ENCODE data around the gene KIF16B.
"Not testable (repeated sequence)": the region's sequence is repeated elsewhere in the genome, so short reads cannot be mapped to it uniquely, and the experiment has no call there.

Gene KIF16B

DNA sequence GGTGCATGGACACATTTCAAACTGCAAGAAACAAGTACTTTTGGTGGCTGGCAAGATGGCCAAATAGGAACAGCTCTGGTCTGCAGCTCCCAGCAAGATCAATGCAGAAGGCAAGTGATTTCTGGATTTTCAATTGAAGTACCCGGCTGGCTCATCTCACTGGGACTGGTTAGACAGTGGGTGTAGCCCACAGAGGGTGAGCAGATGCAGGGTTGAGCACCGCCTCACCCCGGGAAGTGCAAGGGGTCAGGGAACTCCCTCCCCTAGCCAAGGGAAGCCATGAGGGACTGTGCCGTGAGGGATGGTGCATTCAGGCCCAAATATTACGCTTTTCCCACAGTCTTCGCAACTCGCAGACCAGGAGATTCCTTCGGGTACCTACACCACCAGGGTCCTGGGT, 53.6 kb downstream of the KIF16B start:
- DNase-seq (ENCODE audit: low spot score): not testable (repeated sequence)

DNA sequence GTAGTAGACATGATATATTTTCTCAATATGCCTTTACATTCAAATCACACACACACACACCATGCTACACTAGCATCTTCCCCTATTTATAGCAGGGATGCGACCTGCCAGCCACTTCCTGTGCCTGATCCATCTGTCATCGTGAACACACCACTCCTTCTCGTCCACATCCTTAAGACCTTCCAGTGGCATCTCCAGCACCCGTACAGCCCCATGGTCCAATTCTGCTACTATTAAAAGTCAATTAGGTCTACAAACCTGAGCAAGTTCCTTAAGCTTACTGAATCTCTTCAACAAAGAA, 54.5 kb downstream of the KIF16B start:
- no peak for DNase-seq (ENCODE audit: low spot score)

DNA sequence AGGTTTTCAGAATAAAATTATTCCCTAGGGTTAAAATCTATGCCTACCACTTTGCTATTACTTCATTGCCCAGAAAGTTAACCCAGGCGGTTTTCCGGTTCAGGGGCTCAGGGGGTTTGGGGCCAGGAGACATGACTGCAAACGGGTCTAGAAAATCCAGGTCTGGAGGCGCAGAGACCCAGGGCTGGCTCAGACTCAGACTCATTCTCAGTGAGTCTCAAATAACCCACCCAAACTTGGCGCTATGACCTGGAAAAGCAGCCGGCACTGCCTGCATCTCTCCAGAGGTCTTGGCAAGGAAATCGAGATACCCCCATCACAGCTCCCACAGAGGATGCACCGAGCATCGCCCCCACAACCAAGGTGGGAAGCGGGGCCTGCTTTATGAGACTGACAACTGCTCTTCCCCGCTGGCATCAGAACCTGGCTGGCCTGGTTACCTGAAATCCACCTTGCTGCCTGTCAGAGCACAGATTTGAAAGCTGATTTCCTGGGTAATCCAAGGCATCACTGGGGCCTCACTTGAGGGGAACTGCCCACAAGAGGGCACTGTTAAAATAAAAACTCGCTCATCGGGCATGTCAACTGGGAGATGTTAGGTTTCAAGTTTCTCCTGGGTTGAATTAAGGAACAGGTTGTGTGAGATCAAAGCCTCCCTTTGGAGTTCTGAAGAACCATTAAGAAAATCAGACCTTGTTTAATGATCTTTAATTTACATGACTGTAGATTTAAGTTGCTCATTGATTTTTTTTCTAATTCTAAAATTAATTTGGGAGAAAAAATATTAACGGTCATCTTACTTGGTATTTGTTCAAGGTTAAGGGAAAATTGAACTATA, 55.1 kb downstream of the KIF16B start:
- DNase-seq (ENCODE audit: low spot score): no peak

DNA sequence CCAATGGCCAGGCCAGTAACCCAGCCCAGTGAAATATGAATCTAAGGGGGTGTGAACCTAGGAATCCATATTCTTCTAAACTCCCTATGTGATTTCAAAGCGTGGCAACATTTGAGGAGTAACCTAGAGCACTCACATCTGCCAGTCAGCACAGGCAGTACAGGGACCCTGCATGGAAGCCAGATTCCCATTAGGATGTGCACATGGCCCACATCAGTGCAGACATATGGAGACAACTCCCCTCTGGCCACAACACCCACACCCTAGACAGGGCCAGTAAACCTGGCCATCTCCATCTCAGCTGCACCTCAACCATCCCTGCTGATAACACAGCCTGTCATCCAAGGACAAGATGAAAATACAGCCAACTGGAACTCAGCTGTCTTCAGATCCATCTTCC, 56.5 kb downstream of the KIF16B start:
- DNase-seq (ENCODE audit: low spot score): no peak

DNA sequence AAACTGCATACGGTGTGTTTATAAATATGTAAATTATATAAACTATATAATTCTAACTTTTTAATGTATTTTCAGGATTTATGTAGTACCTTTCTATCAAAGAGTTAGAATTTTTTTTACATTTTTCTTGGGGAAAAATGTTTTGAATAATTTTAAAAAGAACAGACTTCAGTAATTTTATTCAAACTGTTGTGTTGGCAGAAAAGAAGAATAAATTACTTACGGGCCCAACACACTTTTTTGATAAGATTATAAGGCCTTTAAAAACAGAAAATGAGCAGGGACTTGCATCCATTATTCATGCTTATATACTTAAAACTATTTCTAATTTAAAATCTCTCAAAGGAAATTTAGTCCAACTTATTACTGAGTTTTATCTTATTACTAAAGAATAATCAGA, 58.2 kb downstream of the KIF16B start:
- DNase-seq (ENCODE audit: low spot score): no peak

DNA sequence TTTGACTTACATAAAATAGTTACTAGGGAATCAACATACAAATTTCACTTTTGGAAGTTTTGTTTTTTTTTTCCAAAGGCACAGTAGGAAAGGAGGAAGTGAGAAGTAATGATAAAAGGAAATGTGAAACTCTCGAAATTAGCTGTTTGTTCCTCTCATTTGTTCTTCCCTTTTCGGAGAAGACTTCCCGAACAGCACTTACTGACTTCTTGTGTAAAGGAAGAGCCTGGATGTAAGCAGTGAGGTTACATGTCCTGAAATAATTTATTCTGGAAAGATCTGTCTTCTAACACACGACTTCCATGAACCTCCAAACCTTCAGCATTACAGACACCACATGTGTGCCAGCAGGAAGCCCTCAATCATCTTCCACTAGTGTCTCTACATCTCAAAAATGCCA, 59.1 kb downstream of the KIF16B start:
- DNase-seq (ENCODE audit: low spot score): no peak

DNA sequence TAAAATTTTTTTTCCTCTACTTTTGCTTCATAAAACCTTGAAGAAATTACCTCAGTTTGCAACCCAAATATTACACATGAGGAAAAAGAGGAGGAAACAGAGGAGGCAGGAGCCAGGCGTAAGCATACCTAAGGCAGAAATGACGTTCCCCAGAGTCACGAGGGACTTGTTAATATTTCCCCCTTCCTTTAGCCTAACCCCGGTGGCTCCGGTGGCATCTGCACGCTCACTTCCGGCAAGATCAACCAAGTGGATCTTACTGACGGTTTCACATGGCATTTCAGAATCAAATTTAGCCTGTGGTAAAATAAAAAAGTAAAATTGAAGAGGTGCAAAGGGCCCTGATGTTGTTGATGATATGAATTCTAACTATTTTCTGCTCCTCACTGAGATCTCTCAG, 67.4 kb downstream of the KIF16B start:
- DNase-seq (ENCODE audit: low spot score): no peak

DNA sequence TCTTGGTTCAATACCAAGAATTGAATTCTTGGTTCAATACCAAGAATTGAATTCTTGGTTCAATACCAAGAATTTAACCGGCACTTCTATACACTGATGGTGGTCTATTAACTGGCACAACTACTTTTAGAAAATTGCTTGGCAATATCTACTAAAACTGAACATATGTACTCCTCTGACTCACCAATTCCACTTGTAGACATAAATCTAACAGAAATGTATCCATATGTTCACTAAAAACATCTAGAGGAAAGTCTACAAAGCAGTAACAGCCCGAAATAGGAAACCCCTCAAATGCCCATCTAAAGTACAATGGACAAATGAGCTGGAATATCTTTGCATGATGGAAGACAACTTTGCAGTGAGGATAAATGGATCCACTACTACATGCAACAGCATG, 71.9 kb downstream of the KIF16B start:
- DNase-seq (ENCODE audit: low spot score): no peak

DNA sequence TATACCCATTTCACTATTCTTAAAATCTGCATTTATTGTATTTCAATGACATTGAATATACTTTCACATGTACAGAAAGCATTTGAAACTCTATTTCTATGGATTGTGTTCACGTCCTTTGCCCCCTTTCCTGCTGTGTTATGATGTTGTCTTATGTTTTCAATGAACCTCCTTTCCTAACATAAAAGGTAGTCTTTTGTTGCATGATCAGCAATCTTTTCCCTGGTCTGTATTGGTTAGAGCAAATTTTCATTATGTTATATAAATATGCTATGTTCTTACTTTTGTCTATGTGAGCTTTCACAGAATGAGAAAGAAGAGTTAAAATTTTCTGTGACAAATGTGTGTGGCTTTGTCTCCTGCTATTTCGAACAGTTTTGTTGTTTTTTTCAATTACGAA, 73.1 kb downstream of the KIF16B start:
- DNase-seq (ENCODE audit: low spot score): no peak

DNA sequence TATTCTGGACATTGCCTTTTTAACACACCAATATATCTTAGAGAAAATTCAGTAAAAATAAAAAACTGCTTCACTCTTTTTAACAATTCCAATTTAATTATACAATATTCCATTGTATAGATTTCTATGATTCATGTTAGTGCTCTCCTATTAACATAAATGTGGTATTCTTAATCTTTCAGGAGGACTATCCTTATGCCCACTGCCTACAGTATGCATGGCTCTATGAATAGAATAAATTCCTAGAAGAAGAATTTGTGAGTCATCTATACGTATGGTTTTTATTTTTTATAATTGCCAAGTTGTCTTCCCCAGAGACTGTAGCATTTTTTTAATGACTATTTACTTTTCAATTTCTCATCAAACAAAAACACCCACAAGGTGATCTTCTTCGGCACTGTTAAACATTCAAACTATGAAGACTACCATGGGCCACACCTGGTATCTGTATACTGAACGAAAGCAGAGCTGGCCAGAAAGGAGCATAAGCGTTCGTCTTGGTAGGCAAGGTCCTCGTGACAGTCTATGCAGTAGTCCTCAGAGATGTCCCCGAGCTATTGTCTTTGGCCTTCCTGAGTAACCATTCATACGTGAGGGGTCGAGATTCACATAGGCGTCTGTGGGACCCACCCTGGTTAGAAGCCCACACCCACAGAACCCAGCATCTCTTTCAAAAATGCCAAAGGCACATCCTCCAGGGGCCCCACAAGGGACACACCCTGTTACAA, 74.6 kb downstream of the KIF16B start:
- DNase-seq (ENCODE audit: low spot score): no peak

DNA sequence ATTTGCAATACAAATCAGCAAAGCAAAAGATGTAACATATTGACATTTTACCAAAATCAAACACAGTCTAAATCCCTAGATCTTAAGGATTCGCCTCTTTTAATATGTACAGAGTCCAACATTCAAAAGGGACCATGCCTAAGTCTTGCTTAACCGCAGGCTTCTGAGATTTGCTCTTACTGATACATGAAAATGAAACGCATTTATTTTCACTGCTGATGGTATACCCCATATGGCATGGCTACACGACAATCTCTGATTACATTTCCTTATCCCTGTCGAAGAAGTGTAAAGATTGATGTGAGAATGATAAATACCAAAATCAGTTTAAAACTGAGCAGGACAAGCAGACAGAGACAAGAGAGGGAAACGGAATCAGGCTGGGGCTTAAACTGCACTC, 75.4 kb downstream of the KIF16B start:
- DNase-seq (ENCODE audit: low spot score): no peak

DNA sequence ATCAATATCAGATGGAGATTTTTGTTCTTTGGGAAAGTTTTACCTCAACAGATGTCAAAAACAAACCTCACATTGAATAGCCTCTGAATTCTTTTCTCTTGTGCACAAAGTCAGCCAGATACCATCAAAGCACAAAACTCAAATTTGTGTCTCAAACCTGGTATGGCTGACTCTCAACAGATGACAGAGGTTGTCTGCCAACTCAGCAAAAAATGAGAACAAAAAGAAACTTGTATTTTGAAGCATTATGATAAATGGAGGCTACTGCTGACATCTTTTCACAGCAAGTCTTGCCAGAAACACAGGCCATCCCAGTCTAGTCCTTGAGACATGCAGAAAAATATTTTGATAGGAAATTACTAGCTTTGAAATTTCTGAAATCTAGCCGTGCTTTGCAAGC, 79.8 kb downstream of the KIF16B start:
- DNase-seq (ENCODE audit: low spot score): no peak

DNA sequence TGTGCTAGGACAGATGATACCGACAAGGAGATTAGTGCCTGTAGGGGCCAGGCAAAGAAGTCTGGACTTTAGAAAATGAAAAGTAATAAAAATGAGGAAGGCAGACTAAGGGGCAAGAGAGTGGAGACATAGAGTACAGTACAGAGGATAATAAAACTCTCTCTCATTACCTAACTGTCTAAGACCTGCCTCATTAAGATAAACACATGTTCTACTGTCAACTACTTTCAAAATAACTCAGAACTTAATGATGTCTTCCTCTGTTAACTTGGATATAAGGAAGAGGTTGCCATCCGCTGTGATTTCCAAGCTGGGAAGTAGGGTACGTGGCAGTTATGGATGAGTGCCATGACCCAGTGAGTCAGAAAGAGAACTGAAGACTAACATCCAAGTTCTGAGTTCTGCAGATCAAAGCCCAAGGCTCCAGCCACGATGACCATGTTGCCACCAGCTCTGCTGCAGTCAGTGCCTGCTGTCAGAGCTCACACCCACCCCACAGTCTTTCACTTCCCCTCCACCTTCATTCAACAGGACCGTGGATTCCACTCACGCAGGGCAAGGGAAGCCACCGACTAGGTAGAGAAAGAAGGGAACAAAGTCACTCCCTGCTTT, 81.8 kb downstream of the KIF16B start:
- DNase-seq (ENCODE audit: low spot score): no peak

DNA sequence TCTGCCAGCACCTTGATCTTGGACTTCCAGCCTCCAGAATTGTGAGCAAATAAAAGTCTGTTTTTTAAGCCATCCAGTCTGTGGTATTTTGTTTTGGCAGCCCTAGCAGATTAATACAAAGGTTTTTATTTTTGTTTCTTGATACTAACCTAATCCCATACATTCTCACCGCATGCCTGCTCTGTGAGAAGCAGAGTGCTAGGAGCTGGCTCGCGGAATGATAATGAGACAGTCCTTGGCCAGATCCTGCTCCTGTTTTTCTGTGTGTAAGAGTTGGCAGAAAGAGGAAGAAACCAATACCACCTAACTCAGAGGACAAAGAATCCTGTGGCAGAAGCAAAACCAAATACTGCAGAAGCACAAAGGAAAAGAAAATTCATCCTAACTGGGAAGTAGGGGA, 82.6 kb downstream of the KIF16B start:
- DNase-seq (ENCODE audit: low spot score): no peak

DNA sequence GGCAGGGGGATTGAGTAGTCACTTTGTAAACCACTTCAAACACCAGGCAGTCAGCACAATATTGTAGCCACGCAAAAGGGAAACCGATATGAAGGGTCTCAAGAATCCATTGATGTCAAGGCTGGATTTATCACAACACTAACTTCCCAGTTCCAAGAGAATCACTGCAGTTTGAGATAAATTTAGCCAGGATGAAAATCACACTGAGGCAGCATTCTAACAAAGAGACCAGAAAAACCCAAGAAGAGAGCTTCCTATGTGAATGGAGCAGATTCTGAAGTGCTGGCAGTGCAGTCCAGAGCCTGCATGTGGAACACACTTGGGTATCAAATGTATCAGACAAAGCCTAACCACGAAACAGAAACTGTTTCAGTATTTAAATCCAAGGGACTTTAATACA, 84.6 kb downstream of the KIF16B start:
- no peak for DNase-seq (ENCODE audit: low spot score)

DNA sequence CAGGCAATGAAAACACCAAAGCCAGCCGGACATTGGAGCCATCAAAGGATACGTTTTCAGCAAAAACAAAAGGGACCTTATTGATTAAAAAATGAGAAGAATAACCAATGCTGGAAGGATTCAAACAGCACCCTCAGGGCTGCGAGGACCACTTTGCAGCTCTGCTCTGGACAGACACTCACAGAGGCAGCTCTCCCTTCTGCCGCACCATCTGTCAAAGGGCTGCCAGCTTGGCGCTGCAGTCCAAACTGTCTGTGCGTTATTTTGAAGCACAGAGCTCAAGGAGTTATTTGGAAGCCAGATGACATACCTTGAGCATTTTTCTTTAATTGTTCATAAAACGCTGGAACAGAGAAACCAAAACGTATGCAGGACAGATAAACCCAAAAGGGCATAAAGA, 85.2 kb downstream of the KIF16B start:
- no peak for DNase-seq (ENCODE audit: low spot score)

DNA sequence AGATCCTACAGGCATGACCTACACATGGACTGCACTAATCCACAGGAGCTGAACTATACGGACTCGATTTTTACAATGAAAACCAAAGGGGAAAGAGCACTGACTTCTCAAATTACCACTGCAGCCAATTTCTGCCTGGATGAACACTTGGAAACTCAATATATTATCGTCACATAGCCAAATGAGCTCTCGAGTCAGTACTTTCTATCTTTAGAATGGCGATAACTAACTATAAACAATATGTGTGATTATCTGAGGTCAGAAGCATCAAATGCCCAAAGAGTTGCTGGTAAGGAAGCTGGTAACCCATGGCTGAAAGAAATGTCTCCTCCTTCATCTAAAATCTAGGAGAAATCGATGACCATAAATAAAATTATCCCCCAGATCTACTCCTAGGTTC, 86.7 kb downstream of the KIF16B start:
- DNase-seq (ENCODE audit: low spot score): no peak

DNA sequence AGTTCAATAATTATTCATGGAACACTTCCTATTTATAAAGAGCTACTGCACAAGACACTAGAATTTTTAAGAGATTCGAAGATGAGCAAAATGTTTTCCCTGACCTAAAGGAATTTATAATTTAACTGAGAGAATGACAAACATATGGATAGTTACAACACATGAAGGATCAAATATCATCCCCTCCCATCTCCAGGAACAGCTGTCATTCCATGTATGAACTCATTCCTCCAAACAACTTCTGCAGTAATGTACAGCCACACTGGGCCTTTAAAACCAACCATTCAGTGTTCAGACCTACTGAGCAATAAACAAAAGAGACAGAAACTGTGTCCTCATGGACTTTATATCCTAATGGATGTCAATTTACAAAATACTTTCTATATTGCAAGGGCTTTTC, 87.8 kb downstream of the KIF16B start:
- DNase-seq (ENCODE audit: low spot score): no peak

DNA sequence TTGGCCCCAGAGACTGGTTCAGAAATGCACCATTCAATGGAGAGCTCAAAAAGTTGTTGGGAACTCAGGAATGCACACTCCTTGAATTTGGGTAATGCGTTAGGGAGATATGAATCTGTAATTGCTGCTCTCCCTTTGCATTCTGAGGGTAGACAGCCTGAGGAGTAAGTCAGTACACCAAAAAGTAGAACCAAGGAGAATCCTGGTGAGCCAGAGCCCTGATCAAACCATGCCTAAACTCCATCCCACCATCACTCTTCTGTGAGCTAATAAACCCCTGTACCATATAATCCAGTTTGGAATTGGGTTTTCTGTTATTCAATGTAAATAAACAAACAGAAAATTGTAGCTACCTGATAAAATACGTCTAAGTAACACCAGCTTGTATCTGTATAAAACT, 90.2 kb downstream of the KIF16B start:
- DNase-seq (ENCODE audit: low spot score): no peak

DNA sequence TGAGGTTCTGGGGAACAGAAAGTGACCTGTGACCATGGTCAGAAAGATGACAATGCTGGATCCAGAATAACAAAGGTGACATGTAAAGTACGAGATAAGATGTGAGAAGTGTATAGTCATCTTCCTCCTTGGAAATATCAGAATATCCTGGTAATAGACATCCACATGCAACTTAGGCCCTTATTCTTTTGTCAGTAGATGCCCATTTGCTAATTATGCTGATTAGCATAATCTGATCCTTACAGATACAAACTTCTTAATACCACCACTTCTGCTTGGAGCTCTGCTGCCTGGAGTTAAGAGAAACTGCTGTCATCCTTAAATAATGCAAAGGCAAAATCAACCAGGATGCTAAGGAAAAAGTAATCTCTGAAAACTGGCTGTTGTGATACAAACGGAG, 91.3 kb downstream of the KIF16B start:
- DNase-seq (ENCODE audit: low spot score): no peak

DNA sequence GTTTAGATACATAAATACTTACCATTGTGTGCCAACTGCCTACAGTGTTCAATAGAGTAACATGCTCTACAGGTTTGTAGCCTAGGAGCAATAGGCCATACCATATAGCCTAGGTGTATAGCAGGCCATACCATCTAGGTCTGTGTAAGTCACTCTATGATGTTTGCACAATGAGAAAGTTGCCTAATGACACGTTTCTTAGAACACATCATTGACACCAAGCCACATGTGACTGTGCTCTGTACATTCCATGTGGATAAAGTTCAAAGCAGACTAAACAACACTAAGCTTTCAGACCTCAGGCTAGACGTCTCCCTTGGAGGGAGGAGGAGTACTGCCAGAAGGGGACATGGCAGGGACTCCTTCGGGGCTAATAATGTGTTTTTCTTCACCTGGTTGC, 93.6 kb downstream of the KIF16B start:
- no peak for DNase-seq (ENCODE audit: low spot score)

DNA sequence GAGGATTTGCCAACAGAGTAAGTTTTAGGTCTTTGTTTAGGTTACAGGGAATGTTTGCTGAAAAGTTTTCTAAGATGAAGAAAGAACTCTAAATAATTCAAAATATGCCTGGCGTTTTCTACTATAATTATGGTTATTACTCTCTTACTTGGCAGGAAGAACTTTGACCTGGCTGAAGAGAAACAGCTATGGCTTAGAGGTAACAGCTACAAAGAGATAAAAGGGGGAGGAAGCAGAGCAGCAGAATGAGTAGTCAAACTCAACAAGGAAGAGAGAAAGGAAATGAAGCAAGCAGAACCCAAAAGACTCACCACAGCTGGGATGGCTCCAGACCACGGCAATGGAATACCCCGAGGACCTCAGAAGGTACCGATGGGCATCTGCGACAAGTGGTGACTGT, 95.6 kb downstream of the KIF16B start:
- no peak for DNase-seq (ENCODE audit: low spot score)

DNA sequence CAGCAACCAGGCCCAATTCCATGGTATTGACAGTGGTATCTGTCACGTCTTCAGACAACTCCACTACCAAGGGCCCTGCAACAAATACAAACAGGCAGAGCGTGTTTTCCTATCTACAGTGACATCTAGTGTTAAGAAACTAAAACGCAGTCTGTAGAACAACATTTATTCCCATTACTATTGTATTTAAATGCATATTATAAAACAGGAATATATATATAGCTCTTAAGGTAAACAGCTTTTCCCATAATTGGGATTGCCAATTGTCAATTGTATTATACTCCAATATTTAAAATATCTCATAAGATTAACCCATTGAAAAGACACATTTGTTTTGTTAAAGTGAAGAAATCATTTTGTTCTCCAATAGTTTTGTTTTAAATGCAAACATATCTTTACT, 97.2 kb downstream of the KIF16B start:
- no peak for DNase-seq (ENCODE audit: low spot score)

DNA sequence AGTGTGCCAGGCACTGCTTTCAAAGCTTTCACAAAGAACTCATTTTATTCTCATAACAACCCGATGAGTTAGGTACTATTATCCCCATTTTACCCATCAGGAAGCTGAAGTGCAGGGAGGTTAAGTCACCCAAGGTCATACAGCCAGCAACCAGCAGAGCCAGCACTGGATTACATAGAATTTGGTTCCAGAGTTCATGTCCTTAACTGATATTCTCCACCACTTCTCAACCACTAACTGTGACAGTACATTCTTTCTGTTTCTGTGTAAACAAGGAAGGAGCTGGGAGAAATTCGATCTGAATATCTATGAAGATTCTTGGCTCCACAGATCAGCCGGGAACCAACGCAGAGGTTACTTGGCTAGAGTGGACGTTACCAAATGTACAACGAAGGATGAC, 98.0 kb downstream of the KIF16B start:
- DNase-seq (ENCODE audit: low spot score): no peak

Measured in left forelimb (tissue), 1 donor.